Measurements from ENCODE around the gene PLGLB1.
"Not testable (repeated sequence)": the region's sequence is repeated elsewhere in the genome, so short reads cannot be mapped to it uniquely, and the experiment has no call there.

Gene PLGLB1

DNA sequence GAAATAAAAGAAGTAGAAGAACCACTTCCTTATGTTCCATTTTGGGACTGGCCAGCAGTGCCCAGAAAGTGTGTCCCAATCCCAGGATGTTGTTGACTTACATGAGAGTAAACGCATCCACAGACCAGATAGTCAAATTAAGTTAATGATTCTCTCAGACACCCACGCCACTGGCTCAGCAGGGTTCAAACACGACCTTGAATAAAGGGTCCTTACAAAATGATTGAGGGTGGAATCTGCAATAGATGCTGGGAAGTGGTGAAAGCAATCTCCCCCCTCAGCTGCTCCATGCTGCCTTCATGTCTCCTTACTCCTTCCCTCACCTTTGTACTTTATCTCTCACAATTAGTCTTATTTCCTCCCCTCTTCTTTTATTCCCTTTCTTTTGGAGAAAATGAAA, at the start of gene PLGLB1:
TSS of gene PLGLB1 (minus strand) at position 101 of the 400 bp plus-strand sequence. CDS start at position 40, 61 bp downstream.
- not testable (repeated sequence) for DNase-seq (ENCODE audit: low read depth, low spot score)

DNA sequence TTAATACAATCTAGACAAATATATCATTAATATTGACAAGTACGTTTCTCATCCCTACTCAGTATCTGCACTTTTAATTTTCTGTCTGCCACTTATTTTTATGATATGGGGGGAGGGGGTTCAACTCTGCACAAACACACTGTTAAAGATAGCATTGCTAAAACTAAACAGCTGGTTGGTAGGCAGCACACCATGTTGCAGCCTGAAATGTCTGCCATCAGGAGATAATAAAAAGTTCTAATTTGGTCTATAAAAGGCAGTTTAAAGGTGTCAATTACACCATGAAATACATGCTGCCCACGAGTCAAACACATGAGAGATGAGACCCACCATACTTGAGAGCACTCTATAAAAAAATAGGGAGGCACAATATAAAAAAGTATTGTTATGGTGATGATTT, 42.7 kb upstream of the PLGLB1 start:
- not testable (repeated sequence) for DNase-seq (ENCODE audit: low read depth, low spot score)

GRCh38 chr2:87063431-87063830, 41.8 kb upstream of the PLGLB1 start:
- not testable (repeated sequence) for DNase-seq (ENCODE audit: low read depth, low spot score)

DNA sequence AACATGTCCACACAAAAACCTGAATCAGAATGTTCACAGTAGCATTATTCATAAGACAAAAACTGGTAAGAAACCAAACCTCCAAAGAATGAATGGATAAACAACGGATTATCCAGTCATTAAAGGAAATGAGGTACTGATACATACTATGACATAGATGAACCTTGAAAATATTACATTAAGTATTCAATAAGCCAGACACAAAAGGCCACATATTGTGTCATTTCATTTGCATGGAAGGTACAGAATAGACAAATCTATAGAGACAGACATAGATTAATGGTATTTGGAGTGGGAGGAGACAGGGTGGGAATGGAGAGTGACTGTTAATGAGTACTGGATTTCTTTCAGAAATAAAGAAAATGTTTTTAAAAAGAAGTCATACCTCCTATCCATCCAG, 39.9 kb upstream of the PLGLB1 start:
- not testable (repeated sequence) for DNase-seq (ENCODE audit: low read depth, low spot score)

- not testable (repeated sequence) for DNase-seq (ENCODE audit: low read depth, low spot score)
Observed at GRCh38 chr2:87057606-87058005, 36.0 kb upstream of the PLGLB1 start.

DNA sequence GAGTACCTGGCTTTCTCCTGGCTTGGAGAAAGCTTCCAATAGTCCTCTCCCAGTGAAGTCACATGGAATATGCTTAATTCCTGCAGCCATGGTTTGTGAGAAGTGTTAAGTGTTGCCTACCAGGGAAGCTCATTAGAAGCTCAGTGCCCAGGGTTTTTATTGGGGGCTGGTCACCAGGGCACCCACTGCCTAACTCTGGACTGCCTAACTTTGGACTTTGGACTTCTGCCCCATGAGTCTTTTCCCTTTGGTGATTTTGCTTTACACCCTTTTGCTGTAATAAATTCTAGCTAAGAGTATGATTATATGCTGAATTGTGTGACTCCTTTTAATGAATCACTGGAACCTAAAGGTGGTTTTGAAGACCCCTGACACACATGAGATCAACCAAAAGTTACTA, 35.2 kb upstream of the PLGLB1 start:
- not testable (repeated sequence) for DNase-seq (ENCODE audit: low read depth, low spot score)

DNA sequence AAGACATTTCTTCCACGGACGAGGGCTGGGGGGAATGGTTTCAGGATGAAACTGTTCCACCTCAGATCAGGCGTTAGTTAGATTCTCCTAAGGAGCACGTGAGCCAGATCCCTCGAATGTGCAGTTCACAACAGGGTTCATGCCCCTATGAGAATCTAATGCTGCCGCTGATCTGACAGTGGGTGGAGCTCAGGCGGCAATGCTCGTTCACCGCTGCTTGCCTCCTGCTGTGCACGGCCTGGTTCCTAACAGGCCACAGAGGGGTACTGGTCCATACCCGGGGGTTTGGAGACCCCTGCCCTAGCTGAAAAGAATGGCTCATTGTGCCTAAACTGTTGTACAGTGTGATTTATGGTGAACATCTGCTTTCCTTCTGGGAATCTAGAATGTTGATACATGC, 34.8 kb upstream of the PLGLB1 start:
- DNase-seq (ENCODE audit: low read depth, low spot score), result not testable (repeated sequence)

- not testable (repeated sequence) for DNase-seq (ENCODE audit: low read depth, low spot score)
Observed at GRCh38 chr2:87054375-87054774, 32.7 kb upstream of the PLGLB1 start.

- not testable (repeated sequence) for DNase-seq (ENCODE audit: low read depth, low spot score)
Observed at GRCh38 chr2:87041321-87041978, 19.8 kb upstream of the PLGLB1 start.

GRCh38 chr2:87028607-87029006, 7.0 kb upstream of the PLGLB1 start:
- DNase-seq (ENCODE audit: low read depth, low spot score), result not testable (repeated sequence)

DNA sequence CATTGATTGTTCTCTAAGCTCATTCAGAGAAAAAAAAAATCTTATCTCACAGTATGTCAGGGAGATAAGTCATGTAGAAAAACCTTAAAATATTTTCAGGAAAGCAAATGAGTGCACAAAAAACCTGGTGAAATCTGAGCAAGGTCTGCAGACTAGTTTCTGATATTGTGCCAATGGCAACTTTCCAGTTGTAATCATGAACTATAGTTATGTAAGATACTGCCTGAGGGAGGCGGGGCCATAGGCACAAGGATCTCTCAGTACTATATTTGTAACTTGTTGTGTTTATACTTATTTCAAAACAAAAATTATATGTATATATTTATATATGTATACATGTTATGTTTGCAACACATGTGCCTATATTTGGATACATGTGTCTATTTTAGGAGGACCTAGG, 5.2 kb upstream of the PLGLB1 start:
- not testable (repeated sequence) for DNase-seq (ENCODE audit: low read depth, low spot score)

GRCh38 chr2:87025927-87026326, 4.3 kb upstream of the PLGLB1 start:
- not testable (repeated sequence) for DNase-seq (ENCODE audit: low read depth, low spot score)

GRCh38 chr2:87023988-87024615, 2.5 kb upstream of the PLGLB1 start:
- DNase-seq (ENCODE audit: low read depth, low spot score), result not testable (repeated sequence)

GRCh38 chr2:87021043-87021442, 601 bp downstream of the PLGLB1 start:
- not testable (repeated sequence) for DNase-seq (ENCODE audit: low read depth, low spot score)

DNA sequence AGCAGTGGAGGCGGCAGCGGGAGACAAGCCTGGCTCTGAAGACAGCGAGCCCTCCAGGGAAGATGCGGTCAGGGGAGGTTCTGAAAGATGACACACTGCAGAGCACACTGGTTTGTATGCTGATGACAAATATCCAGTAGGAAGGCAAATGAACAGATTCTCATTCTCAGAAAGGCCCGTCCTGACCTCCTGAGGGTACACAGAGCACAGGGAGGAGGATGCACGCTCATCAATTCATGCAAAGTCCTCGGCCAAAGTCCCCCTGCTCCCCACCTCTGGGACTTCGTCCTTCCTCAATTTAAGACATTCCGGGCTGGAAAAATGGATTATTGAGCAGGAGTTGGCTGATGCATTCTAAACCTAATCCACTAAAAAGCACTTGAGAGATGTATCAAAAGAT, 2.6 kb downstream of the PLGLB1 start:
- not testable (repeated sequence) for DNase-seq (ENCODE audit: low read depth, low spot score)

DNA sequence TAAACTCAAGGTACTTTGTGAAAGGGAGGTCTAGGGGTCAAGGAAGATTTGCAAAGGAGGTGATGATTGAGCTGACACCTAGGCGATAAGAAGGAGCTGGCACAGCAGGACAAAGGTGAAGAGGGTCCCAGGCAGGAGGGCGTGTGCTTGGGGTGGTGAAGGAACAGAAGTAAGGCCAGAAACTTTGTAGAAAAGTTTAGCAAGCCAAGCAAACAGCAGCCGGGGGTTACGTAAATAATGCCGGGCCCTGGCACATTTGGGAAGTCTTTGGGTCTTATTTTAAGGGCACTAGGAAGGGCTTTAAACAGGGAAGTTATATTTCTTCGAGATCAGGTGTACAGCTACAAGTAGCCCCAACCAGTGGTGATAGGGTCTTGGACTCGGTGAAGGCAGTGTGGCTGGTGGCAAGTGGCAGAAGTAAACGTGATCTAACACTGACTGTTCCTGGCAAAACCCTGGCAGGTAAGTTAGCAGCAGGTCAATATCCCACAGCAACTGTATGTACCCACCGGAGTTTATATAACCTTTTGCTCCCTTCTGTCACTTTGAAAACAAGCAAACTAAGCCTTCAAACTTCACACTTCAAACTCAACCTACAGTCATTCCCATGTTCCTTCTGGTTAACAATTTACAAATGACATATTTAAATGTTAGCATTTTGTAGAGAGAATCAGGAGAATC, 7.0 kb downstream of the PLGLB1 start:
- DNase-seq (ENCODE audit: low read depth, low spot score), result not testable (repeated sequence)

GRCh38 chr2:87004398-87004797, 17.2 kb downstream of the PLGLB1 start:
- not testable (repeated sequence) for DNase-seq (ENCODE audit: low read depth, low spot score)

Measured in astrocyte of the hippocampus (primary cell).